ENCODE results near the gene SGCE.
A peak's percentile ranks its signal among the peaks of the same experiment; 100 is the strongest.

SGCE gene

DNA sequence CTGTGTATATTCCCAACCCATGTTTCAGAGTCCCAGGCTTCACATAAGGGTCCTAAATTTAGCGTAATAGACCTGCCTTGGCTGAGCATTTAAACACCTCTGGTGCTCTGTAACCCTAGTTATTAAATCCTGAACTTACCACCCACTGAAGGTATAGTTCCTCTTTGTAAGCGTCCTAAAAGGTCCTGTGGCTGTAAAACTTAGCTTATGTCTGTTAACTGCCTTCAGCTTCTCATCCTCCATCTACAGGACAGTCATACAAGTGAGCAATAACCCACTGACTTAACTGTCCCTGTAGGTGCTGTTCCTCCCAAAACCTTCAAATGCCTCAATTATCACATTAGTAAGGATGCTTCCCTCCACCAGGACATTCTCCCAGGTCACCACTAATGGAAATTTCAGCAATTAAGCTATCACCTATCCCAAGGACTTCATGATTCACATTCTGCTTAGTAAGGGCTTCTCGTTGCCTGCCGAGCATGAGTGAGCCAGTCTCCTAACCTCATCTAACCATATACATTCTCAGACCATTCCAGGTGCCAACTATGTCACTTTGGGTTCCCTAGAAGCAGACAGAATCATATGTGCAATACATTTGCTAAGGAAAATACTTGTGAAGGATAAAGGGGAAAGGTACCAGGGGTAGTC, 90.6 kb downstream of the SGCE start:
- DNase-seq (ENCODE audit: low spot score): no peak

GRCh38 chr7:94562525-94562924, 93.4 kb downstream of the SGCE start:
- DNase-seq (ENCODE audit: low spot score): no peak

DNA sequence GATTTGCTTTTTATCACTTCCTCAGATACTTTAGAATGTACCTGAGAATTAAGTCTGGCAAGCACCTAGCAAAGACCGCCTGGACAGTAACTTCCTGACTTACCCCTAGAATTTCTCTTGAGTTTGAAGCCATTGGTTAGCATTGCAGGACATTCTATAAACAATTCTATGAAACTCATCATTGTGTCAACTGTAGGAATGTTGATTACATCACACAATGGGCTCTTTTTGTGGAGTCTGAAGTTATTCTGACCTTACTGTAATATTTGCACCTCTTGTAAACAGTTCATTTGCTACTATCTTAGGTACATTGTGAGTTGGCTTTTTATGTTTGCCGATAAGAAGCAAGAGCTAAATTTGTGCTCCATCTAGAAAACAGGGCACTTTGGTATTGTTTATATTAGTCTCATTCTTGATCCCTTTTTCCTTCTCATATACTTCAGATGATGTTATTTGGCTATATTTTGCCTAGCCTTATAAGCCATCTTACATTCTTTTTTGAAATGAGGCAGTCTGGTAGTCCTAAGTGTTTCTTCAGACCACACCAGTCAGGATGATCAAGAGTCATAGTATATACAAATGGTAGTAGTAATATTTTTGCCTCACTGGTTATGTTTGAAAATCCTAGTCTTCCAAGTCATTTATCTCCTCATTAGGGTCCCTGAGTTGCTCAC, 94.0 kb downstream of the SGCE start:
- no peak for DNase-seq (ENCODE audit: low spot score)

DNA sequence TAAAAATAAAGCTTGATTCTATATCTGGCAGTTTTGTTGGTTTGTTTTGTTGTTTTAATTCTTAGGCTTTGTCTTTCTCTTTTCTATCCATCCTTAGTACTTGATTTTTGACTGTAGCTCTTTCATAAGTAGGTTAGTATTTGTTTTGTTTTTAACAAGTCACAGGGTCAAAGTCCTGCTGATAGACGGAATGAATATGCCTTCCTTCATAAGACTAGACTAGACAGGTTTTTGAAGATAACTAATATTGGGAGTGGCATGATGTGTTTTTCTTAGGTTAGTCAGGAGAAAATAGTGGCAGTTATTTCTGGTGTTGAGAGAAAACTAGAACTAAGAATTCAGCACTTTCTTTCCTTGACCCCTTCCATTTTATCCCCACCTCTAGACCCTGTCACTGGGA, 96.0 kb downstream of the SGCE start:
- DNase-seq (ENCODE audit: low spot score): peak; percentile 8

DNA sequence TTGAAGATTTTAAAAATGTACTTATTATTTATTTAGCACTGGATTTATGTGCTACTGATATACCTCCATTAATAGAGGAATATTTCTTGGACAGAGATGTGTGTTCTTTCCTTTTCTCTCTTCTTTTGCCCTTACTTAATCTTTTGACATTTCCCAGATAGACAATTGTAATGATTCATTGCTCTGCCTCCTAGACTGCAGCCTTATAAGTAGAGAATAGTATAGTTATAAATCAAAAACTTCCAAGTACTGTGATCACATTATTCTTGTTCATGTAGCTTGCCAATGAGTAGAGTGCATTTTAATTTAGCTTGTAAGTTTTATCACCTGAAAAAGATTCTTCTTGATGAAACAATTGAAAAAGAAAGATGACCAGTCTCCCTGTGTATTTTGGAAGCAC, 98.7 kb downstream of the SGCE start:
- DNase-seq (ENCODE audit: low spot score): no peak

DNA sequence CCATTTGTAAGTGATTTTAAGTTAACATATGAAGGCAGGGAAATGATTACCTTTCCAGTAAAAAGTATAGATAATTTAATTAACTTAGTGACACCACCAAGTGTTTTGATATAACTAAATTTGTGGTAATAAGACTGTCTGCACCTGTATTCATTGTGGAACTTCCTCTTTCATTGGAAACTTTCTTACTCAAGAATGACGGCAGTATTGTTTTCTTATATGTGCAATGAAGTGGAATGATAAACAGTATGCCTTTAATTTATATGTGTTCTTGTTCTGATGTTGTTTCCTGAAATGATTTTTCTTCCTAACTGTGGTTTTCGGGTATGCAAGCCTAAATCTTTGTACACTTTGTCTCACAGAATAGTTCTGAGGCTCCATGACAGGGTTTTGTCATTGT, 99.9 kb downstream of the SGCE start:
- DNase-seq (ENCODE audit: low spot score): no peak

- no peak for DNase-seq (ENCODE audit: low spot score)
Measured at GRCh38 chr7:94547126-94547525, 108.8 kb downstream of the SGCE start.

- DNase-seq (ENCODE audit: low spot score): no peak
Measured at GRCh38 chr7:94540428-94540827, 115.5 kb downstream of the SGCE start.
